ENCODE results near the gene SDCBP2.
"Not testable (repeated sequence)": the region's sequence is repeated elsewhere in the genome, so short reads cannot be mapped to it uniquely, and the experiment has no call there.

SDCBP2 gene

DNA sequence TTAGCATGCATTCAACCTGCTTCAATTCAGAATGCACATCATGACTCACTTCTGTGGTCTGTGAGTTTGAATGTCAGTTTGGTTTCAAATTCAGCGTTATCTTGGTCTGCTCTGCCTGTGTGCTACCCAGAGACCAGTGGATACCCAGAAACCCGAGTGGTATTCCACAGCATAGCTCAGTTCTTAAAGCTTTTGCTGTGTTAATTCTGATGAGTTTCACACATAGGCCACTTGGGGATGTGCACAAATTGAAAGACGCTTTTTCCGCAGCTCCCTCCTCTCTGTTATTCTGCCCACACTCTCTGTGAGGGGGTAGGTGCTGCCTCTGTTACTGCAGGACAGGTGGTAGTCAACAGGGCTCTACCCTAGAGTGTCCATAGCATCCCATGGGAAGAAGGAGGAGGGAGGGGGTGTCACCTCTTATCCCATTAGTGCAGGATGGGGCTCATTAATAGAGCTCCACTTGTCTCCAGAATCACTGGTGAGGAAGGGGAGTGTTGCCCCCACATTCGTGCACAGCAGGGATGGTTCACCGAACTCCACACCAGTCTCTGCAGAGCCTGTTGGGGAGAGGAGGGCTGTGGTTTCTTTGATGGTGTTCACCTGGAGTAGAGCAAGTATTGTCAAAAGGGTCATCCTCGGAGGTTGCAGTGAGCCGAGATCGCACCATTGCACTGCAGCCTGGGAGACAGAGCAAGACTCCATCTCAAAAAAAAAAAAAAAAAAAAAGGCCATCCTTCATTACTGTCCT, 29.2 kb upstream of the SDCBP2 start:
- DNase-seq (ENCODE audit: low spot score) = no peak

DNA sequence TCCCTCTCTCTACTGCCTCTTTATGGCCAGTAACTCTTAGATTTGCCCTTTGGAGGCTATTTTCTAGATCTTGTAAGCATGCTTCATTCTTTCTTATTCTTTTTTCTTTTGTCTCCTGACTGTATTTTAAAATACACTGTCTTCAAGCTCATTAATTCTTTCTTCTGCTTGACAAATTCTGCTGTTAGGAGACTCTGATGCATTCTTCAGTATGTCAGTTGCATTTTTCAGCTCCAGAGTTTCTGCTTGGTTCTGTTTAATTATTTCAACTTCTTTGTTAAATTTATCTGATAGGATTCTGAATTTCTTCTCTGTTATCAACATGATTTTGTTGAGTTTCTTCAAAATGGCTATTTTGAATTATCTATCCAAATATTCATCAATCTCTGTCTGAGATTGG, 25.0 kb upstream of the SDCBP2 start:
- no peak for DNase-seq (ENCODE audit: low spot score)

DNA sequence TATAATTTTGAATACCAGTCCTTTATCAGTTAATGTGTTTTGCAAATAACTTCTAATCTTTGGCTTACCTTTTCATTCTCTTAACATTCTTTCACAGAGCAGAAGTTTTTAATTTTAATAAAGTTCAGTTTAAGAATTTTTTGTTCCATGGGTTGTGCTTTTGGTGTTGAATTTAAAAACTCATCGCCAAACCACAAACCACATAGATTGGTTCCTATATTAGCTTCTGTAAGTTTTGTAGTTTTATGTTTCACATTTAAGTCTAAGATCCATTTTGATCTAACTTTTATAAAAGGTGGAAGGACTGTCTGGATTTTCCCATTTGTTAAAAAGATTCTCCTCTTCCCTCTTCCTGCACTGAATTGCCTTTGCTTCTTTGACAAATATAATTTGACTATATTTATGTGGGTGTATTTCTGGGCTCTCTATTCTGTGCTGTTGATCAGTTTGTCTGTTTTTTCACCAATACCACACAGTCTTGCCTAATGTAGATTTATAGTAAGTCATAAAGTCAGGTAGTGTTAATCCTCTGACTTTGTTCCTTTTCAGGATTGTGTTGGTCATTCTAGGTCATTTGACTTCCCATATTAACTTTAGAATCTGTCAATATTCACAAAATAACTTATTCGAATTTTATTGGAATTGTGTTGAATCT, 17.5 kb upstream of the SDCBP2 start:
- no peak for DNase-seq (ENCODE audit: low spot score)

DNA sequence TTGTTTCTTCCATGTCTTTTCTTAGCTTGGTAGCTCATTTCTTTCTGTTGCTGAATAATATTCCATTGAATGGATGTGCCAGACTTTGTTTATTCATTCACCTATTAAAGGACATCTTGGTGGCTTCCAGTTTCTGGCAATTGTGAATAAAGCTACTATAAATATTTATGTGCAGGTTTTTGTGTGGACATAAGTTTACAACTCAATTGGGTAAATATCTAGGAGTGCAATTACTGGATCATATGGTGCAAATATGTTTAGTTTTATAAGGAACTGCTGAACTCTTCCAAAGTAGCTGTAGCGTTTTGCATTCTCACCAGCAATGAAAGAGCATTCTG, 16.8 kb upstream of the SDCBP2 start:
- DNase-seq (ENCODE audit: low spot score) = no peak

DNA sequence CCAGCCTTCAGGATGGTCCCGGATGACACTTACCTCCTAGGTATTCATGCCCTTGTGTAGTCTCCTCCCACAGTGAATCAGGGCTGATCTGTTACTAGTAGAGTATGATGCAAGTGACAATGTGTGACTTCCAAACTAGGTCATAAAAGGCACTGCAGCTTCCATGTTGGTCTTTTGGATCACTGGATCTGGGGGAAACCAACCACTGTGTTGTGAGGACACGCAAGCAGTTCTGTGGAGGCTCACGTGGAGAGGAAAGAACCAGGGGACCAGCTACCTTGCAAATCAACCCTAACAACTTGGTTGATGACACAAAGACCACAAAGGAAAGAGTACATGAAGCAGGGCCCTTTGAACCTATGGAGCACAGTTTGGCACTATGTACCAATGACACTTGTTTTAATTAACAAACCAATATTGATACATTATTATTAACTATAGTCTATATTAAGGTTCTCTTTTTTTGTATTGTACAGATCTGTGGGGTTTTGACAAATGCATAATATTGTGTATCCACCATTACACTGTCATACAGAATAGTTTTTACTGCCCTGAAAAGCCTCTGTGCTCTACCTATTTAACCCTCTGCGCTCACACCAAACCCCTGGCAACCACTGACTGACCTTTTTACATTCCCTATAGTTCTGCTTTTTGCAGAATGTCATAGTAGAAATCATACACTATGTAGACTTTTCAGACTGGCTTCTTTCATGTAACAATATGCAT, 16.3 kb upstream of the SDCBP2 start:
- no peak for DNase-seq (ENCODE audit: low spot score)

DNA sequence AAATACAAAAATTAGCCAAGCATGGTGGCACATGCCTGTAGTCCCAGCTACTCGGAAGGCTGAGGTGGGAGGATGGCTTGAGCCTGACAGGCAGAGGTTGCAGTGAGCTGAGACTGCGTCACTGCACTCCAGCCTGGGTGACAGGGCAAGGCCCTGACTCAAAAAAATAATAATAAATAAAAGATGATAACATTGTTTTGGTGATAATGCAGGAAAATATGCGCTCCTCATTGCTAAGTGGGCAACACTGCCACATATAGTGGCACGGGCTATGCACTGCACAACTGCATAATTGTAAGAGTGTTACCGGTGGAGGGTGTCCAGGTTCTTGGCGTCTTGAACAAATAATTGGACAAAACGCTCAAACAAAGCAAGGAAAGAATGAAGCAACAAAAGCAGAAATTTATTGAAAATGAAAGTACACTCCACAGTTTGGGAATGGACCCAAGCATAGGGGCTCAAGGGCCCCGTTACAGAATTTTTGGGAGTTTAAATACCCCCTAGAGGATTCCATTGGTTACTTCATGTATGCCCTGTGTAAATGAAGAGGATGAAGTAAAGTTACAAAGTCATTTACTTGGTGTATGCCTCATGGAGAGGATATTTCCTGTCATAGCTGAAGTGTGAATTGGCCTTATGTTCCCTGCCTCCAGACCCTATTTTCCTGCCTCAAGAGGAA, 14.6 kb upstream of the SDCBP2 start:
- DNase-seq (ENCODE audit: low spot score) = not testable (repeated sequence)

DNA sequence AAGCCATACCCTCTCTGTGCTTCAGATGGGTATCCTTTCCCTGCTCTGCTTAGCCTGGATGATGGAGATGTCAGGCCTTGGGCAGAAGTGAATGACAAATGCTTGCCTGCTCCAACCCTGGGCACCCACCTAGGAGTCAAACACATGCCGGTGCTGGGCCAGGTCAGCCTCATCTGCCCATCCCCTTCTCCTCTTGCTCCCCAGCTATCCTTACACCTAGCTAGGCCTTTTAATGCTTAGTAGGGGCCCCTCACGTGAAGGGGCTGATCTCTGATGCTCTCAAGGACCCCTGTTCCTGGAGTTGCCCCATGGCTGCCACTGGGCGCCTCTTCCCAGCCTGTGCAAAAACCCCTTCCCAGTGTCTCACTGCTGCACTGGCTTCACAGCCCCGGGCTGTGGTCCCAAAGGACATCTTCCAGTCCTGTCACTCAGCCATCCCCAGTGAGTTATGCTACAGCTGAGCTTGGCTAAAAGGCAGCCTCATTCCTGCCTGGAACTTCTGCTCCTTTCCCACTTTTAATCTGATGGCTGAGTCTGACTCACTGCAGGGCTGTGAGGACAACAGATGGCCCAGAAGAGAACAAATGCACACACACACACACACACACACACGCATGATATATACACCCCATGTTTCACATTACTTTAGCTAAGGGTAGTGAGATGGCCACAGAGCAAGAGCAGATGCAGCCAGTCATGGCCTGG, 12.8 kb upstream of the SDCBP2 start:
- DNase-seq (ENCODE audit: low spot score) = no peak

DNA sequence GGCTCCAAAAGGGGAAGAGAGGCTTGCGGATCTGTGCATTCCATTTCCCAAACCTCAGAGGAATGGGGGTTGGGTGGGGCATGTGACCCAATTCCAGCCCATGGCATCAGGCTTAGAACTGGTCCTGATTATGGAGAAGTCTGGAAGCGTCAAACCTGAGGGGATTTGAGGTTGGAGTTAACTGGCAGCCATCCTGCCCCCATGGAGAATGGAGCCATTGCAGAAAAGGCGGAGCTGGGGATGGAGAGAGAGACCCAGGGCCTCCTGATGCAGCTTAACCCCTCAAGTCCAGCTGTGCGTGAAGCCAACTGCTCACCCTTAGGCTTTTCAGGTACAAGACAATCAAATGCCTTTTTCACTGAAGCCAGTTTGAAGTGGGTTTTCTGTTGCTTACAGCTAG, 9.9 kb upstream of the SDCBP2 start:
- DNase-seq (ENCODE audit: low spot score) = no peak

DNA sequence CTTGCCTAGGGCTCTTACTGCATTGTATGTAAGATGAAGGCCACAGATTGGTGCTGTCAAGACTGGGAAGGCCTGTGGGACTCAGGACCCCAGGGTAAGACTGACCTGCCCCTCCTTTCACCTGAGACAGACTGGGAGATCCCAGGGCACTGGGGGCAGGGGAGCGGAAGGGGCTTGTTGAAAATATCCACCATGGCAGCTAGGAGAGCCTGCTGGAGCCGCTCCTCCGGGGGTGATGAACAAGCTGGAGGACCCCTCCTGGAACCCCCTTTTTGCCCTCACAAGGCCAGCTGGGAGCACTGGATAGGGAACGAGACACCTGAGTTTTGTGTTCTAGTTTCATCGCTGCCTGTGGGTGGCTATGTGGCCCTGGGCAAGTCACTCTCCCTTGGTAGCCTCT, 9.2 kb upstream of the SDCBP2 start:
- DNase-seq (ENCODE audit: low spot score) = no peak

DNA sequence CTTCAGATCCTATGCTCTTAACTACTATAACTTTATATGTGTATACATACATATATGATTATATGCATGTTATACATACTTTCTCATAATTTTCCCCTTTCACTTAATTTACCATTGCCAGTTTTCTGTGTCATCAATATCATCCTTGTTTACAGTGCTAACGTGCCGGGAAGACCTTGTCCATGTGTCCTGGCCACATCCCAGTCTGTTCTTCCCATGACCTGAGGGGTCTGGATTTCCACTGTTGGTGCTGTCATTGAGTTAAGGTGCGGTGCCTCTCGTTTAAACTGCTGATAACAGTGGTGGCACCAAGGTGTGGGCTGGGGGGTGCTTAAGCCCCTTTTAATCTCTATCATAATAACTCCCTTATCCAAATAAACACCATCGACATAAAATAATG, 8.5 kb upstream of the SDCBP2 start:
- no peak for DNase-seq (ENCODE audit: low spot score)

DNA sequence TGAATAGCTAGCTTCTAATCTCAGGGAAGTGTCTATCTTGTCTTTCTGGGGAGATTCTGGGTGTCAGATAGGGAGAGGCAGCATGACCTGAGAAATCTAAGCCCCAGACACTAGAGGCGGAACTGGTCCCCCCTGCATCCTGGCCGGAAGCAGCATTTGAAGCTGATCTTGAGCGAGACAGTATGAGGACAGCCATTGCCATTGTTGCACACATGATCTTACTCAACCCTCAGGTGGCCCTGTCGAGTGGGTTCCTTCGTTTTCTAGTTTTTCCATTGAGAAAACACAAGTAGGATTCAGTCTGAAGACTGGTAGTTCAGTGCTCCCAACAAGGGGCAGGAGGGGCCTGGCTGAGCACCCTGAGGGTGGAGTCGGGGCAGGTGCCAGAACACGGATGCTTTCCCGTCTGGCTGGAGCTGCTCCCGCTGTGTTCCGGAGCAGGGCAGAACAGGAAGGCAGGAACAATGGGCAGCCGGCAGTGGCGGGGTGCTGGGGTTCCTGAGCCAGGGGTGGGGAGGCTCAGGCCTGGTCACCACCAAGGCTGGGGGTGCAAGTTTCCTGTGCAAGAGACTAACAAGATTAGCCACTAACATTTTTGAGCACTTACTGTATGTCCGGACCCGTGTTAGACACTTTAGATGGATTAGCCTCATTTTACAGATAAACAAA, 7.9 kb upstream of the SDCBP2 start:
- DNase-seq (ENCODE audit: low spot score) = no peak

DNA sequence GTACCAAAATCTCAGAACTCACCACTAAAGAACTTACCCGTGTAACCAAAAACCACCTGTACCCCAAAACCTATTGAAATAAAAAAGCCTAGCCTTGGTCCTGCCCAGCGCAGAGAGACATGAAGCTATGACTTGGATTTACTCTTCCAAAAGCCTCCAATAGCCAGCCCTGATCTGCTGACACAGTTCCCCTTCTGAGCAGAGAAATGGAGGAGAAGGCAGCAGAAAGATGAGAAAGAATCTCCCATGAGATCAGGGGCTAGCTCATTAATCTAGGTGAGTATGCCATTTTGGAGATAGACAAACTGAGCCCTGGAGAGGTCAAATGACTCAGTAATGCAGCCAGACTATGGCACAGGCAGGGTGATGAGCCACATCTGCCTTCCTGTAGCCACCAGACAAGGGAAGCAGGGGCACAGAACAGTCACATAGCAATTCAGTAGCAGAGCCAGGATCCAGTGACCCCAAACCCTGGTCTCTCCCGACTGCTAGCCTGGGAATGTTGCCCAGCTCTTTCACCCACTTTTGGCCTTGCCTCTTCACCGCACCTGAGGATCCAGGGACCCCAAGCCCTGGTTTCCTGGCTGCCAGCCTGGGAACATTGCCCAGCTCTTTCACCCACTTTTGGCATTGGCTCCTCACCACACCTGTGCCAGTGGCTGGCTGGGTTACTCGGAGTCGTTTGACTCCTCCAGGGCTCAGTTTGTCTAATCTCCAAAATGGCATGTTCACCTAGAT, 7.2 kb upstream of the SDCBP2 start:
- no peak for DNase-seq (ENCODE audit: low spot score)

DNA sequence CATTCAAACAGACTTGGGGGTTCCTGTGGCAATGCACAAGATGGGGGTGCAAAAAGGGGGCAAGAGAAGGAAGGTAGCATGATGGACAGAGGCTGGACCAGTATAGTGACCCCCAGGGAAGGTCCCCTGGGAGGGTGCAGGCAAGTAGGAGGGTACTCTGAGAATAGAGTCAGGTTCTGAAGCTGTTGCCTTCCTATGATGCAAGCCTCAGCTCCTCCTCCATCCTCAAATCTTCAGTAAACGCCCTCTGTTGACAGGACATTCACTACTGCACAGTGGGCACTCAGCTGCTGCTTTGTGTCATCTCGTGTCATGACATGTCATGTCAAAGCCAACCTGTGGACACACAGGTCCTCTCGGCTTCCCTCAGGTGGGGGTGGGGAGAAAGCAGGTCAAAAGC, 5.8 kb upstream of the SDCBP2 start:
- DNase-seq (ENCODE audit: low spot score) = no peak

DNA sequence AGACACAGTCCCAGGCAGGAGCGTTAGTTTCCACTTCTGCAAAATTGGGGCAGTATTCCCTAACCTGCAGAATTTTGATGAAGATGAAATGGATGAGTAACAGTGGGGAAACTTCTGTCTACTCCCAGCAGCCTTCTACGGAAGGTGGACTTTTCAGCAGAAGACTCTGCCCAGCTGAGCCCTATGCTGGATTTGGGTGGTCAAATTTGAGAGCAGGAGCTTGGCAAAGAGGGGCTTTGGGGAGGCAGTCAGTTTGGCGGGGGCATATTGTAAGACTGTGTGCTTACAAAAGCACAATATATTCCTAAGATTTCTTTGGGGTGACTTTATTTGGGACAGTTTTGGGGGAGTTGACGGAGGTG, 5.4 kb upstream of the SDCBP2 start:
- DNase-seq (ENCODE audit: low spot score) = no peak

DNA sequence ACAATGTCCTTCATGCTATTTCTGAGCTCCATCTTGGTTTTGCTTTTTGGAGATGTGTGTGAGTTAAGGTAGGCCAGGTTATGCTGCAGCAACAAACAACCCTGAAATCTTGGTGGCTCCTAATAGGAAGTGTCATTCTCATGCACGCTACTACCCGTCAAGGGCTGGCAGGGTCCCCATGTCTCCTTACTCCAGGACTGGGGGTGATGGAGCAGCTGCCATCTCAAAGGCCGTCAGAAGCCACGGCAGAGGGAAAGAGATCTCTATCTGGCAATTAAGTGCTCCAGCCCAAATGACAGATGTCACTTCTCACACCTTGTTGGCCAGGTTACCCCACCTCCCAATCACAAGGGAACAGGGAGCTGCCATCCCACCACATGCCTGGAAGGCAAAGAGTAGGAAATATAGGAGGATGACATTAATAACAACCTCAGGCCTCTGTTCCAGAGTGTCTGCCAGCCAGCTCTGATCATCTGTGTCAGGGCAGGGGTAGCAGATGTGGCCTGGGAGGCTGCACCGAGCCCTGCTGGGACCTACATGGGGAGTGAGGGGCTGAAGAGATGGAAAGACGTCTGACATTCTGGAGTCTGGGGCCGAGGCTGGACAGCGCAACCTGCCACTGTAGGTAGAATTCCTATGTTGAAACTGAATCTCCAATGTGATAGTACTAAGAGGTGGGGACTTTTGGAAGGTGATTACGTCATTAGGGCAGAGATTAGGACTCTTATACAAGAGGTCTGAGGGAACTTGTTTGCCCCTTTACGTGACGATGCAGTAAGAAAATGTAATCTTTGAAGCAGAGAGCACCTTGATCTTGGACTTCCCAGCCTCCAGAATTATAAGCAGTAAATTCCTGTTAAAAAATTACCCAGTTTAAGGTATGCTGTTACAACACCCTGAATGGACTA, 4.8 kb upstream of the SDCBP2 start:
- DNase-seq (ENCODE audit: low spot score) = no peak

DNA sequence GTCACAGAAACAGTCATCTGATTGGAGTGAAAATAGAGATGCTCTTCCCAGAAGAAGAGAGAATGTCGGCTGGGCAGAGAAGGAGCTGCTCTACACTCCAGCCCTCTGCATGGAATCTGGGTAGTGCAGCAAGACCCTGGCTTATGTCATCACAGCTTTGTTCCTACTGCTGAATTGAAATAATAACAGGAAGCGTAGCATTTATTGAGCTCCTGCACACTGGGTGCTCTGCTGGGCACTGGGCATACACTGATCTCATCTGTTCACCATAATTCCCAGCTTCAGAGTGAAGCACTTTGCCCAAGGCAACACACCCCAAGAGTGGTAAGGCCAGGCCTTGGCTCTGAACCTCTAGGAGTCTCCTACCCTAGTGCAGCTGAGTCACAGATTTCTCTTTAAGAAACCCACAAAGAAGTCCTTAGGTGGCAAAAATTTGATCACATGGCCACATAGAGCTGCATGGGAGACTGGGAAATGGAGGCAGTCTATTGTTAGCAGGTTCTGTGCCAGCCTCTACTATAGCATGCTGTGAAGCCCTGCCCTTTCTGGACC, 3.9 kb upstream of the SDCBP2 start:
- no peak for DNase-seq (ENCODE audit: low spot score)

DNA sequence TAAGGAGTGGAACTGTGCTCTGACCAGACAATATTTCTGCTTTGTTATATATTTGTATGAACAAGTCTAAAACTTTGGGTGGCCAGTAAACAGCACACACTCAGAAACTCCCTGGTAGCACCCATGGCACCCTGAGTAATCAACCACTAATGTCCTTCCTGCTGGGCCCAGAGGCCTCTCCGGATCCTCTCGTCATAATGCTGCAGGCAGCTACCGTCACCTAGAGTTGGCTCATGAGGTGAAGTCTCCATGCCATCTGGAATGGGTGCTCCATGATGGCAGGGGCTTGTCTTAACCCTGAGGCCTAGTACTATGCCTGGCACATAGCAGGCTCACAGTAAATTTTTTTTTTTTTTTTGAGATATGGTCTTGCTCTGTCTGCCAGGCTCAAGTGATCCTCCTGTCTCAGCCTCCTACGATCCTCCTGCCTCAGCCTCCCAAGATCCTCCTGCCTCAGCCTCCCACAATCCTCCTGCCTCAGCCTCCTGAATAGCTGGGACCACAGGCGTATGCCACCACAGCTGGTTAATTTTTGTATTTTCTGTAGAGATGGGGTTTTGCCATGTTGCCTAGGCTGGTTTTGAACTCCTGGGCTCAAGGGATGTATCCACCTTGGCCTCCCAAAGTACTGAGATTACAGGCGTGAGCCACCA, 3.0 kb upstream of the SDCBP2 start:
- no peak for DNase-seq (ENCODE audit: low spot score)

DNA sequence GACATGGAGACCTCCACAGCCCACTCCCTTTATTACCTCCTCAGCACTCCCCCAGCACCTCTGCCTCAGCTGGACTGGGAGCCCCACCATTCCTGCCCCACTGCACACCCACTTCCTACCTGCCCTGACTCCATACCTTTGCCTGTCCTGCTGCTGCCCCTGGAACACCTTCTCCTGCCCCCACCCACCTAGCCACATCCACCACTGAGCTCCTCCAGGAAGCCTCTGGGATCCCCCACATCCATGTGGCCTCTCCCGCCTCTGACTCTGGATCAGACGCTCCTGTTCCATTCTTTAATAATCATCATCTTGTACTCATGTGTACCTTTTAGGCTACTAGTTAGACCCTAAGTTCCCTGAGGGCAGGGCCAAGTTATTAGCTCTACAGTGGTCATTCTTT, 2.2 kb upstream of the SDCBP2 start:
- DNase-seq (ENCODE audit: low spot score) = no peak

All from AG08396 (cell line).